Activated naive CD4-positive, alpha-beta T cell treated with anti-CD3 and anti-CD28 coated beads for 36 hours (primary cell): ENCODE data around the gene LRR1. TPM values are rescaled to one million over a fixed set of nuclear protein-coding genes. Genes with fewer than 3 reads are reported as not detected.
"Not testable (repeated sequence)": the region's sequence is repeated elsewhere in the genome, so short reads cannot be mapped to it uniquely, and the experiment has no call there.

ENCODE experiments used
- CTCF ChIA-PET: fragments of 350-600 bp; sonication (Branson Sonifier 250); formaldehyde crosslinking; loops from one replicate; lab custom pipeline; 2021; ENCODE audit warnings: antibody characterized with exemption; lab: Charles Lee
- DNase-seq: peaks from one replicate; pipeline ENCODE4 v3.0.0-alpha.2; 2020
- H3K27ac Mint-ChIP-seq: one replicate; pipeline ENCODE4 v1.8.0; 2021; ENCODE audit warnings: mild to moderate bottlenecking, mixed read lengths
- H3K27me3 Mint-ChIP-seq: one replicate; pipeline ENCODE4 v1.8.0; 2021; ENCODE audit warnings: low read depth, mixed read lengths
- H3K36me3 Mint-ChIP-seq: one replicate; pipeline ENCODE4 v1.8.0; 2021; ENCODE audit warnings: low read depth, mixed read lengths
- H3K4me1 Mint-ChIP-seq: one replicate; pipeline ENCODE4 v1.8.0; 2021; ENCODE audit warnings: low read depth, mixed read lengths
- H3K4me3 Mint-ChIP-seq: one replicate; pipeline ENCODE4 v1.8.0; 2021; ENCODE audit warnings: mild to moderate bottlenecking, moderate library complexity, mixed read lengths
- H3K9me3 Mint-ChIP-seq: one replicate; pipeline ENCODE4 v1.8.0; 2021; ENCODE audit warnings: mixed read lengths
- intact Hi-C: fragments of 100-400 bp; cut with micrococcal nuclease; formaldehyde crosslinking; loops from one replicate; pipeline ENCODE4 v1.15.1; 2023
- total RNA-seq, 2 experiments: library from RNA; stranded (reverse); gene quantifications; one replicate each; pipeline ENCODE4 v1.2.3, GENCODE V29; 2021

Gene LRR1
- total RNA-seq, 2 experiments from 2014 or later, result 47.7 to 49.1 TPM

- CTCF ChIA-PET, result no interaction called here
- no peak for DNase-seq
- Mint-ChIP-seq H3K27ac (no peak overlapping the region), H3K4me3 (no peak overlapping the region), H3K4me1 (peaks cover 11% of the 10 kb centered on the region), H3K36me3 (peaks cover 2% of the 10 kb centered on the region), H3K9me3 (no peaks in the 10 kb centered on the region), H3K27me3 (no peaks in the 10 kb centered on the region)
- intact Hi-C loops, result loop anchor here (10.0 kb wide), 1 partner anchor 1222 kb away; no protein-coding TSS in a partner anchor
Observed at GRCh38 chr14:49593016-49593415, 5.7 kb upstream of the LRR1 start.

- no peaks in the 10 kb centered on the region for H3K9me3 Mint-ChIP-seq
- no peak for DNase-seq
- no peaks in the 10 kb centered on the region for H3K27me3 Mint-ChIP-seq
- intact Hi-C loops, result loop anchor here (10.0 kb wide), 1 partner anchor 1220 kb away; no protein-coding TSS in a partner anchor
- H3K4me3 Mint-ChIP-seq, result no peak overlapping the region
- CTCF ChIA-PET, result interaction anchor here (0.6 to 1.9 kb wide), 6 partner anchors 8 to 133 kb away, joined by 3 to 22 read pairs (median 4); partner anchors contain the start of genes KLHDC1 and RPS29
- H3K27ac Mint-ChIP-seq, result no peak overlapping the region
- H3K36me3 Mint-ChIP-seq, result peaks cover 12% of the 10 kb centered on the region
- peaks cover 11% of the 10 kb centered on the region for H3K4me1 Mint-ChIP-seq
Observed at GRCh38 chr14:49594347-49595091, 4.2 kb upstream of the LRR1 start.

- peaks cover 20% of the 10 kb centered on the region for H3K4me1 Mint-ChIP-seq
- peak overlapping the region; percentile 99 for H3K27ac Mint-ChIP-seq
- CTCF ChIA-PET, result interaction anchor here (0.6 to 2.9 kb wide), 2 partner anchors 11 to 255 kb away, joined by 3 to 33 read pairs; partner anchors contain the start of genes NEMF and RPS29
- peaks cover 23% of the 10 kb centered on the region for H3K36me3 Mint-ChIP-seq
- DNase-seq, result no peak
- no peaks in the 10 kb centered on the region for H3K27me3 Mint-ChIP-seq
- intact Hi-C loops, result loop anchor here (1.0 to 10.0 kb wide), 6 partner anchors 12 to 1217 kb away; partner anchors contain the start of genes DMAC2L, KLHDC2, L2HGDH and MGAT2
- H3K9me3 Mint-ChIP-seq, result no peaks in the 10 kb centered on the region
- peak overlapping the region; percentile 99 for H3K4me3 Mint-ChIP-seq
Observed at GRCh38 chr14:49598189-49598484, 603 bp upstream of the LRR1 start.

- H3K4me3 Mint-ChIP-seq, result no peak overlapping the region
- H3K36me3 Mint-ChIP-seq, result peaks cover 27% of the 10 kb centered on the region
- intact Hi-C loops, result no loop called here
- peaks cover 7% of the 10 kb centered on the region for H3K4me1 Mint-ChIP-seq
- no peaks in the 10 kb centered on the region for H3K9me3 Mint-ChIP-seq
- CTCF ChIA-PET, result interaction anchor here (0.7 kb wide), 1 partner anchor 505 kb away, joined by 3 read pairs; no protein-coding TSS in a partner anchor
- H3K27ac Mint-ChIP-seq, result no peak overlapping the region
- DNase-seq, result no peak
- no peaks in the 10 kb centered on the region for H3K27me3 Mint-ChIP-seq
Observed at GRCh38 chr14:49607583-49607982, 8.8 kb downstream of the LRR1 start.

- no peaks in the 10 kb centered on the region for H3K9me3 Mint-ChIP-seq
- no peak for DNase-seq
Observed at GRCh38 chr14:49612251-49612650, 13.5 kb downstream of the LRR1 start.

GRCh38 chr14:49612671-49613070, 13.9 kb downstream of the LRR1 start:
- DNase-seq, result no peak
- H3K9me3 Mint-ChIP-seq, result no peaks in the 10 kb centered on the region
- intact Hi-C loops, result no loop called here
- no peak overlapping the region for H3K4me3 Mint-ChIP-seq
- no peaks in the 10 kb centered on the region for H3K27me3 Mint-ChIP-seq
- no peak overlapping the region for H3K27ac Mint-ChIP-seq
- peaks cover 21% of the 10 kb centered on the region for H3K36me3 Mint-ChIP-seq
- H3K4me1 Mint-ChIP-seq, result peaks cover 10% of the 10 kb centered on the region
- CTCF ChIA-PET, result no interaction called here

More at GRCh38 chr14:49612251-49612650, 13.5 kb downstream of the LRR1 start:
- no peak overlapping the region for H3K4me3 Mint-ChIP-seq
- peaks cover 6% of the 10 kb centered on the region for H3K4me1 Mint-ChIP-seq
- intact Hi-C loops, result no loop called here
- peaks cover 19% of the 10 kb centered on the region for H3K36me3 Mint-ChIP-seq
- CTCF ChIA-PET, result interaction anchor here (0.7 kb wide), 1 partner anchor 25 kb away, joined by 4 read pairs; no protein-coding TSS in a partner anchor
- H3K27ac Mint-ChIP-seq, result no peak overlapping the region
- H3K27me3 Mint-ChIP-seq, result no peaks in the 10 kb centered on the region

GRCh38 chr14:49614196-49614595, 15.5 kb downstream of the LRR1 start:
- no peak overlapping the region for H3K27ac Mint-ChIP-seq
- peaks cover 27% of the 10 kb centered on the region for H3K36me3 Mint-ChIP-seq
- H3K4me1 Mint-ChIP-seq, result peaks cover 23% of the 10 kb centered on the region
- DNase-seq, result no peak
- H3K9me3 Mint-ChIP-seq, result no peaks in the 10 kb centered on the region
- CTCF ChIA-PET, result interaction anchor here (1.2 kb wide), 1 partner anchor 20 kb away, joined by 3 read pairs; no protein-coding TSS in a partner anchor
- H3K27me3 Mint-ChIP-seq, result no peaks in the 10 kb centered on the region
- no peak overlapping the region for H3K4me3 Mint-ChIP-seq
- intact Hi-C loops, result no loop called here

- H3K27ac Mint-ChIP-seq, result peak overlapping the region; percentile 46
- H3K4me3 Mint-ChIP-seq, result no peak overlapping the region
- peaks cover 27% of the 10 kb centered on the region for H3K4me1 Mint-ChIP-seq
- peaks cover 34% of the 10 kb centered on the region for H3K36me3 Mint-ChIP-seq
- no peak for DNase-seq
- no peaks in the 10 kb centered on the region for H3K27me3 Mint-ChIP-seq
- CTCF ChIA-PET, result no interaction called here
- intact Hi-C loops, result no loop called here
- no peaks in the 10 kb centered on the region for H3K9me3 Mint-ChIP-seq
Observed at GRCh38 chr14:49615776-49616175, 17.0 kb downstream of the LRR1 start.

- H3K4me3 Mint-ChIP-seq, result no peak overlapping the region
- intact Hi-C loops, result no loop called here
Observed at GRCh38 chr14:49617852-49618519, 19.2 kb downstream of the LRR1 start.

GRCh38 chr14:49619273-49619672, 20.5 kb downstream of the LRR1 start:
- not testable (repeated sequence) for H3K9me3 Mint-ChIP-seq

More at GRCh38 chr14:49617852-49618519, 19.2 kb downstream of the LRR1 start:
- Mint-ChIP-seq H3K9me3 (no peaks in the 10 kb centered on the region), H3K4me1 (peaks cover 37% of the 10 kb centered on the region), H3K36me3 (peaks cover 43% of the 10 kb centered on the region), H3K27ac (peak overlapping the region; percentile 48), H3K27me3 (no peaks in the 10 kb centered on the region)
- CTCF ChIA-PET, result interaction anchor here (1.5 kb wide), 1 partner anchor 15 kb away, joined by 4 read pairs; no protein-coding TSS in a partner anchor
- no peak for DNase-seq

GRCh38 chr14:49619730-49620129, 21.0 kb downstream of the LRR1 start:
- DNase-seq, result no peak
- H3K4me1 Mint-ChIP-seq, result peaks cover 48% of the 10 kb centered on the region
- H3K27ac Mint-ChIP-seq, result peak overlapping the region; percentile 97
- H3K9me3 Mint-ChIP-seq, result no peaks in the 10 kb centered on the region
- no peaks in the 10 kb centered on the region for H3K27me3 Mint-ChIP-seq
- intact Hi-C loops, result loop anchor here (1.0 to 5.0 kb wide), 14 partner anchors 15 to 1107 kb away; partner anchors contain the start of genes DMAC2L, KLHDC2, L2HGDH and LRR1
- CTCF ChIA-PET, result interaction anchor here (1.0 to 5.7 kb wide), 9 partner anchors 13 to 478 kb away, joined by 3 to 77 read pairs (median 4); partner anchors contain the start of genes DNAAF2, KLHDC2, LRR1 and NEMF
- H3K4me3 Mint-ChIP-seq, result peak overlapping the region; percentile 97
- peaks cover 46% of the 10 kb centered on the region for H3K36me3 Mint-ChIP-seq

More at GRCh38 chr14:49619273-49619672, 20.5 kb downstream of the LRR1 start:
- H3K27ac Mint-ChIP-seq, result peak overlapping the region; percentile 97
- CTCF ChIA-PET, result interaction anchor here (1.1 to 5.7 kb wide), 4 partner anchors 14 to 236 kb away, joined by 4 to 77 read pairs (median 8); partner anchors contain the start of genes DNAAF2 and RPS29
- H3K36me3 Mint-ChIP-seq, result peaks cover 47% of the 10 kb centered on the region
- H3K27me3 Mint-ChIP-seq, DNase-seq, intact Hi-C loops: not testable (repeated sequence)
- H3K4me3 Mint-ChIP-seq, result peak overlapping the region; percentile 97
- peaks cover 47% of the 10 kb centered on the region for H3K4me1 Mint-ChIP-seq
